Liver (tissue), 9 donors: Measurements from ENCODE around the gene PEX7. TPM values are rescaled to one million over a fixed set of nuclear protein-coding genes. Genes with fewer than 3 reads are reported as not detected.
"Not testable (repeated sequence)": the region's sequence is repeated elsewhere in the genome, so short reads cannot be mapped to it uniquely, and the experiment has no call there.

Experiments used
- DNase-seq: peaks from one replicate; pipeline ENCODE4 v3.0.0-alpha.2; 2017; ENCODE audit warnings: low spot score
- H3K27ac ChIP-seq, 2 donors: one replicate each; pipeline ENCODE4 v1.7.0; 2013; ENCODE audit warnings: inconsistent platforms in 2 of 2, low read length in 2 of 2, control low read depth in 1 of 2, low read depth in 1 of 2, mild to moderate bottlenecking in 1 of 2
- H3K27me3 ChIP-seq, 4 donors: one replicate each; pipeline versions ENCODE4 v1.6.1 to v1.7.0; 2013; ENCODE audit warnings: low read length in 3 of 4, inconsistent platforms in 1 of 4, mild to moderate bottlenecking in 1 of 4, moderate library complexity in 1 of 4; ENCODE audit not compliant: control insufficient read depth in 4 of 4, insufficient read depth in 4 of 4
- H3K36me3 ChIP-seq, 4 donors: one replicate each; pipeline versions ENCODE4 v1.6.1 to v1.7.0; 2013; ENCODE audit warnings: low read length in 3 of 4, mild to moderate bottlenecking in 3 of 4, low read depth in 1 of 4, moderate library complexity in 1 of 4; ENCODE audit not compliant: control insufficient read depth in 4 of 4, insufficient read depth in 3 of 4
- H3K4me1 ChIP-seq, 4 donors: one replicate each; pipeline versions ENCODE4 v1.6.1 to v1.7.0; 2013; ENCODE audit warnings: low read length in 3 of 4, mild to moderate bottlenecking in 3 of 4, moderate library complexity in 1 of 4; ENCODE audit not compliant: control insufficient read depth in 4 of 4, insufficient read depth in 4 of 4
- H3K4me3 ChIP-seq, 3 donors: one replicate each; pipeline versions ENCODE4 v1.6.1 to v1.7.0; 2013; ENCODE audit warnings: low read length in 3 of 3, control low read depth in 1 of 3, low read depth in 1 of 3, mild to moderate bottlenecking in 1 of 3
- H3K9ac ChIP-seq, 2 donors: one replicate each; pipeline ENCODE4 v1.7.0; 2013; ENCODE audit warnings: low read length in 2 of 2, mild to moderate bottlenecking in 2 of 2, moderate library complexity in 2 of 2, control low read depth in 1 of 2, low read depth in 1 of 2
- H3K9me3 ChIP-seq, 4 donors: one replicate each; pipeline versions ENCODE4 v1.6.1 to v1.7.0; 2013; ENCODE audit warnings: low read length in 3 of 4; ENCODE audit not compliant: control insufficient read depth in 4 of 4
- ATF3 ChIP-seq: IDR thresholded peaks from 2 replicates; pipeline ENCODE4 v1.6.1; 2016; ENCODE audit warnings: antibody characterized with exemption
- CTCF ChIP-seq: fragments of 150-350 bp; IDR thresholded peaks from 2 replicates; pipeline ENCODE4 v1.5.1; 2017; ENCODE audit warnings: improper control_type of control experiment, low read depth, low read length; ENCODE audit not compliant: missing input control
- FOXA1 ChIP-seq: IDR thresholded peaks from 2 replicates; pipeline ENCODE4 v1.6.1; 2016; ENCODE audit warnings: antibody characterized with exemption
- HNF4A ChIP-seq, 2 donors: conservative IDR thresholded peaks; 2 replicates each; pipeline ENCODE4 v1.6.1; 2016; ENCODE audit warnings: antibody characterized with exemption in 2 of 2, mild to moderate bottlenecking in 2 of 2
- HNF4G ChIP-seq: IDR thresholded peaks from 2 replicates; pipeline ENCODE4 v1.6.1; 2016; ENCODE audit warnings: antibody characterized with exemption
- MAX ChIP-seq: IDR thresholded peaks from 2 replicates; pipeline ENCODE4 v1.6.1; 2016; ENCODE audit warnings: antibody characterized with exemption
- RAD21 ChIP-seq, 2 donors: IDR thresholded peaks; 2 replicates each; pipeline ENCODE4 v1.6.1; 2016; ENCODE audit warnings: antibody characterized with exemption in 2 of 2, mild to moderate bottlenecking in 2 of 2
- RXRA ChIP-seq, 2 donors: IDR thresholded peaks; 2 replicates each; pipeline ENCODE4 v1.6.1; 2017 to 2018; ENCODE audit warnings: antibody characterized with exemption in 2 of 2, mild to moderate bottlenecking in 1 of 2
- SP1 ChIP-seq: IDR thresholded peaks from 2 replicates; pipeline ENCODE4 v1.6.1; 2018; ENCODE audit warnings: antibody characterized with exemption, mild to moderate bottlenecking
- ZBTB33 ChIP-seq: IDR thresholded peaks from 2 replicates; pipeline ENCODE4 v1.6.1; 2016; ENCODE audit warnings: antibody characterized with exemption
- WGBS: extraction: QIAGEN DNeasy Blood & Tissue Kit; methylation state at CpG from one replicate; pipeline ENCODE4 v1.1.7; 2013; 5-methylcytosine and 5-hydroxymethylcytosine counted together
- polyA plus RNA-seq, 2 donors: library from polyadenylated mRNA; stranded (reverse) in 1 of 2; unstranded in 1 of 2; fragments of 200-250 nt in 1 of 2; fragments of >200 nt in 1 of 2; fragmentation: Nextera tagmentation in 1 of 2; extraction: Ambion mirVana in 1 of 2; gene quantifications; one replicate each; pipeline versions ENCODE4 v1.2.1 to v1.2.3, GENCODE V29; 2013 to 2015
- total RNA-seq, 2 donors: library from RNA; depleted of rRNA; stranded (reverse); fragments of >200 nt; gene quantifications; one replicate each; pipeline ENCODE4 v1.2.3, GENCODE V29; 2014
- donor health status: healthy.
- donor health status: healthy.
- donor health status: healthy.
- donor health status: healthy.
- donor health status: healthy.

The PEX7 gene
- total and polyA plus RNA-seq, 4 donors = 5.2 to 7.5 (median 6.2) TPM

- 64% methylated on average over 3 of the region's 3 CpGs for WGBS
- H3K9ac ChIP-seq = no peak overlapping the region
- peaks cover 0 to 2% (median 0%) of the 10 kb centered on the region in 4 donors for H3K36me3 ChIP-seq
- no peaks in the 10 kb centered on the region for H3K9me3 ChIP-seq
- no peaks in the 10 kb centered on the region for H3K4me1 ChIP-seq
- no peak overlapping the region for H3K4me3 ChIP-seq
- TF ChIP-seq RXRA (IDR thresholded peaks at IDR 0.05) = no peak
- TF ChIP-seq MAX = no peak
- TF ChIP-seq HNF4A (conservative IDR thresholded peaks at IDR 0.05) = no peak
- no peak for TF ChIP-seq FOXA1
- TF ChIP-seq HNF4G = no peak
- TF ChIP-seq ZBTB33 = no peak
- TF ChIP-seq SP1 = no peak
- H3K27me3 ChIP-seq = no peaks in the 10 kb centered on the region
- no peak overlapping the region for H3K27ac ChIP-seq
- DNase-seq = no peak
These were observed 20.8 kb downstream of the PEX7 start for GRCh38 chr6:136843210-136843609.

- Histone ChIP-seq H3K4me3 (no peak overlapping the region), H3K9ac (no peak overlapping the region), H3K36me3 (peaks cover 0 to 2% (median 0%) of the 10 kb centered on the region in 4 donors), H3K9me3 (no peaks in the 10 kb centered on the region), H3K27ac (no peak overlapping the region), H3K27me3 (no peaks in the 10 kb centered on the region), H3K4me1 (no peaks in the 10 kb centered on the region)
- DNase-seq = peak; percentile 36
- 59% methylated on average over 3 of the region's 3 CpGs for WGBS
- TF ChIP-seq RAD21 (IDR thresholded peaks at IDR 0.05) = peak; percentile 72 to 79
- no peak for TF ChIP-seq ATF3
- TF ChIP-seq CTCF = peak; percentile 65
These were observed 23.7 kb downstream of the PEX7 start for GRCh38 chr6:136846046-136846445.

- not testable (repeated sequence) for H3K9me3 ChIP-seq, H3K9ac ChIP-seq, DNase-seq, H3K27me3 ChIP-seq, H3K4me1 ChIP-seq, H3K4me3 ChIP-seq, H3K27ac ChIP-seq, H3K36me3 ChIP-seq
- 91% methylated on average over 4 of the region's 4 CpGs for WGBS
These were observed 24.1 kb downstream of the PEX7 start for GRCh38 chr6:136846477-136846876.

- H3K36me3 ChIP-seq, H3K9me3 ChIP-seq, H3K4me1 ChIP-seq, H3K27me3 ChIP-seq, DNase-seq, H3K9ac ChIP-seq, H3K4me3 ChIP-seq, H3K27ac ChIP-seq: not testable (repeated sequence)
- 96% methylated on average over 4 of the region's 4 CpGs for WGBS
These were observed 27.7 kb downstream of the PEX7 start for GRCh38 chr6:136849979-136850563.
